OCI-LY7 (cell line): ENCODE data around the gene SNAP47. TPM values are rescaled to one million over a fixed set of nuclear protein-coding genes. Genes with fewer than 3 reads are reported as not detected.
A peak's percentile ranks its signal among the peaks of the same experiment; 100 is the strongest.

Experiments
- Bru-seq: library from RNA; stranded (reverse); fragments of 400-500 nt; gene quantifications from one replicate; lab custom pipeline; 2021; lab: Mats Ljungman, UMichigan
- BruChase-seq, 2 experiments: library from RNA; stranded (reverse); fragments of 400-500 nt; gene quantifications; one replicate each; lab custom pipeline; 2021; lab: Mats Ljungman, UMichigan
- BruUV-seq: library from RNA; stranded (reverse); fragments of 400-500 nt; replicated peaks from 2 replicates; lab custom pipeline; 2021; lab: Mats Ljungman, UMichigan
- CTCF ChIA-PET: fragments of 300-600 bp; sonication (Branson Sonifier 250); formaldehyde crosslinking; loops from one replicate; lab custom pipeline; 2022; ENCODE audit warnings: antibody characterized with exemption; ENCODE audit not compliant: unreplicated experiment; lab: Charles Lee
- POLR2A ChIA-PET: fragments of 300-600 bp; sonication (Branson Sonifier 250); formaldehyde crosslinking; loops from one replicate; lab custom pipeline; 2022; ENCODE audit warnings: antibody characterized with exemption; lab: Charles Lee
- DNase-seq: peaks from one replicate; pipeline ENCODE4 v3.0.0-alpha.2; 2015; ENCODE audit warnings: low spot score
- H2AFZ ChIP-seq: fragments of 200-600 bp; sonication (generic), shearing (Covaris generic); 2 replicates; pipeline ENCODE4 v1.6.1; 2014; ENCODE audit warnings: mild to moderate bottlenecking, antibody characterized with exemption, low read length, moderate library complexity
- H3K27ac ChIP-seq: fragments of 200-600 bp; sonication (generic); 2 replicates; pipeline ENCODE4 v1.5.1; 2014; ENCODE audit warnings: mixed run types, low read depth, mild to moderate bottlenecking, moderate library complexity, low read length, inconsistent platforms; ENCODE audit not compliant: poor library complexity, severe bottlenecking
- H3K36me3 ChIP-seq: fragments of 200-600 bp; sonication (generic); 2 replicates; pipeline ENCODE4 v1.6.1; 2014; ENCODE audit warnings: mild to moderate bottlenecking, antibody characterized with exemption, low read length, moderate library complexity, mixed read lengths; ENCODE audit not compliant: insufficient read depth
- H3K4me1 ChIP-seq: fragments of 200-600 bp; sonication (generic); 2 replicates; pipeline ENCODE4 v1.5.1; 2014; ENCODE audit warnings: mild to moderate bottlenecking, low read length; ENCODE audit not compliant: insufficient read depth, poor library complexity, severe bottlenecking
- H3K4me2 ChIP-seq: fragments of 200-600 bp; sonication (generic); 2 replicates; pipeline ENCODE4 v1.6.1; 2014; ENCODE audit warnings: mild to moderate bottlenecking, low read length
- H3K4me3 ChIP-seq: fragments of 200-600 bp; sonication (generic); 2 replicates; pipeline ENCODE4 v1.5.1; 2014; ENCODE audit warnings: mild to moderate bottlenecking, low read depth, low read length; ENCODE audit not compliant: poor library complexity, severe bottlenecking
- H3K79me2 ChIP-seq: fragments of 200-600 bp; sonication (generic); 2 replicates; pipeline ENCODE4 v1.6.1; 2016; ENCODE audit warnings: low read depth, mild to moderate bottlenecking, low read length, moderate library complexity, mixed read lengths; ENCODE audit not compliant: insufficient read depth
- H3K9me2 ChIP-seq: fragments of 200-600 bp; sonication (generic); 2 replicates; pipeline ENCODE4 v1.6.1; 2016; ENCODE audit warnings: mild to moderate bottlenecking, low read length, mixed read lengths; ENCODE audit not compliant: insufficient read depth
- H3K9me3 ChIP-seq: fragments of 200-600 bp; sonication (generic); 2 replicates; pipeline ENCODE4 v1.6.1; 2014; ENCODE audit warnings: mild to moderate bottlenecking, mixed run types, low read length, mixed read lengths
- H4K20me1 ChIP-seq: fragments of 200-600 bp; sonication (generic); 2 replicates; pipeline ENCODE4 v1.6.1; 2014; ENCODE audit warnings: mild to moderate bottlenecking, antibody characterized with exemption, low read length, moderate library complexity, mixed read lengths; ENCODE audit not compliant: insufficient read depth
- CTCF ChIP-seq: fragments of 200-600 bp; sonication (generic); conservative IDR thresholded peaks from 2 replicates; pipeline ENCODE4 v1.5.1; 2014; ENCODE audit warnings: mild to moderate bottlenecking, antibody characterized with exemption, low read length, moderate library complexity, mixed read lengths
- EZH2phosphoT487 ChIP-seq: fragments of 200-600 bp; sonication (generic); IDR thresholded peaks from 2 replicates; pipeline ENCODE4 v1.6.1; 2018; ENCODE audit warnings: low read depth, borderline replicate concordance, mild to moderate bottlenecking, mixed run types, antibody characterized with exemption, low read length, moderate library complexity, mixed read lengths
- intact Hi-C: fragments of 100-400 bp; cut with micrococcal nuclease; formaldehyde crosslinking; loops from one replicate; pipeline ENCODE4 v1.10.0; 2022; ENCODE audit not compliant: unreplicated experiment
- long read RNA-seq: library from polyadenylated mRNA; stranded (forward); transcript quantifications from one replicate; pipeline ENCODE4 v2.0.0, GENCODE V29; 2022
- total RNA-seq, 2 experiments: library from RNA; depleted of rRNA in 1 of 2; stranded (reverse); fragments of >200 nt in 1 of 2; shearing (Covaris generic) in 1 of 2; gene quantifications; 2 replicates each; pipeline ENCODE4 v1.2.3, GENCODE V29; 2014 to 2022

Gene SNAP47
- total RNA-seq (2014; rRNA removed; shearing (Covaris generic)) (35.0 and 44.2 TPM in 2 replicates), total RNA-seq (2022) (25.2 and 29.8 TPM in 2 replicates), Bru-seq, nascent RNA (percentile 55 among the genes with signal in this experiment), BruChase-seq, experiment 1, labeled RNA remaining after a 6-hour chase (percentile 63 among the genes with signal in this experiment), BruChase-seq, experiment 2, labeled RNA remaining after a 2-hour chase (percentile 61 among the genes with signal in this experiment)
- long read RNA-seq, transcript SNAP47-202 (5 exons, 2,362 nt) = major isoform, 34 of 68 reads
- long read RNA-seq, partial matches to known transcripts = 5 of 68 reads
- long read RNA-seq, other reads (novel, unspliced or antisense) = 25 of 68 reads

- H3K4me1 ChIP-seq = peaks cover 18% of the 10 kb centered on the region
- peak within 1 kb of the TSS; percentile 37 for H3K27ac ChIP-seq
- H3K9me3 ChIP-seq = no peaks in the 10 kb centered on the region
- peak within 1 kb of the TSS; percentile 83 for H3K4me2 ChIP-seq
- TF ChIP-seq CTCF = no peak
- TF ChIP-seq EZH2phosphoT487 = no peak
- H4K20me1 ChIP-seq = peaks cover 5% of the 10 kb centered on the region; the same call in 1 of the 2 replicates
- BruUV-seq = no TSS peak
- H3K4me3 ChIP-seq = peak within 1 kb of the TSS; percentile 86
- H3K36me3 ChIP-seq = peaks cover 24% of the 10 kb centered on the region
- intact Hi-C loops = no loop called here
- no peaks in the 10 kb centered on the region for H3K9me2 ChIP-seq
- ChIA-PET POLR2A (interaction anchor here (0.7 to 1.0 kb wide), 2 partner anchors 171 to 360 kb away, joined by 3 to 9 read pairs; no protein-coding TSS in a partner anchor), CTCF (no interaction called here)
- H3K79me2 ChIP-seq = peaks cover 32% of the 10 kb centered on the region
- DNase-seq = peak; percentile 95
- H2AFZ ChIP-seq = peak within 1 kb of the TSS; percentile 69
These were observed at the start of gene SNAP47, which contains the start of gene JMJD4 for GRCh38 chr1:227734856-227735538. Gene SNAP47, plus strand, starts transcription at chr1:227735435. Its CDS starts 12,302 bp downstream, at chr1:227747737. Gene JMJD4, minus strand, starts transcription at chr1:227735302. Its CDS starts 29 bp downstream, at chr1:227735273.

- intact Hi-C loops = no loop called here
- ChIA-PET POLR2A (no interaction called here), CTCF (no interaction called here)
- H2AFZ ChIP-seq = no peak overlapping the region
- no peak overlapping the region for H3K4me3 ChIP-seq
- TF ChIP-seq EZH2phosphoT487 (no peak), CTCF (no peak)
- H3K4me1 ChIP-seq = no peaks in the 10 kb centered on the region
- H4K20me1 ChIP-seq = no peaks in the 10 kb centered on the region
- no peaks in the 10 kb centered on the region for H3K9me3 ChIP-seq
- no peaks in the 10 kb centered on the region for H3K36me3 ChIP-seq
- H3K27ac ChIP-seq = no peak overlapping the region
- no peaks in the 10 kb centered on the region for H3K79me2 ChIP-seq
- DNase-seq = no peak
- H3K9me2 ChIP-seq = no peaks in the 10 kb centered on the region
- H3K4me2 ChIP-seq = no peak overlapping the region
- BruUV-seq = no TSS peak
These were observed 49.4 kb upstream of the SNAP47 start for GRCh38 chr1:227685807-227686206.
